Measurements from ENCODE around the gene GJA3. TPM values are rescaled to one million over a fixed set of nuclear protein-coding genes. Genes with fewer than 3 reads are reported as not detected.

The GJA3 gene
- total RNA-seq, 4 donors from 2014 or later: not detected

DNA sequence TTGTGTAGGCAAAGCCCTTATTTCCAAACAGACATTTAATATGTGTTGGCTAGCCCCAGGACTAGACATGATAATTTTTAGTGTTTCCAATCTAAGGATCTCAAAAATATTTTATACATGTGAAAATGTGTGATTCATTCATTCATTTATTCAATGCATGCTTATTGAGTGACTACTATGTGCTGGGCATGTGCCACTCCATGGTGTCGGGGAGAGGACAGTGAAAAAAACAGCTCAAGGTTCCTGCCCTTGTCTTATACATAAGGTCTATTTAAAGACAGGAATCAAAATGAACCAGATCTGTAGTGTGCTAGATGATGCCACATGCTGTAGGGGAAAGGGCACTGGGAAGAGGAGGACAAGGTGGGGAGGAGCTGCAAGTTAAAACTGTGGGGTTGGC is 36.5 kb downstream of the GJA3 start:
- no peaks in the 10 kb centered on the region for H3K9me3 ChIP-seq
- DNase-seq (no peak), ATAC-seq (no peak)
- H3K27ac ChIP-seq: no peak overlapping the region
- intact Hi-C loops (cut with DNase I; ENCODE audit: low total_unique reads): no loop called here
- in situ Hi-C loops (cut with MboI; ENCODE audit: low sequenced_read_pairs in 4 of 4): no loop called here
- TF ChIP-seq, protein P1, sequence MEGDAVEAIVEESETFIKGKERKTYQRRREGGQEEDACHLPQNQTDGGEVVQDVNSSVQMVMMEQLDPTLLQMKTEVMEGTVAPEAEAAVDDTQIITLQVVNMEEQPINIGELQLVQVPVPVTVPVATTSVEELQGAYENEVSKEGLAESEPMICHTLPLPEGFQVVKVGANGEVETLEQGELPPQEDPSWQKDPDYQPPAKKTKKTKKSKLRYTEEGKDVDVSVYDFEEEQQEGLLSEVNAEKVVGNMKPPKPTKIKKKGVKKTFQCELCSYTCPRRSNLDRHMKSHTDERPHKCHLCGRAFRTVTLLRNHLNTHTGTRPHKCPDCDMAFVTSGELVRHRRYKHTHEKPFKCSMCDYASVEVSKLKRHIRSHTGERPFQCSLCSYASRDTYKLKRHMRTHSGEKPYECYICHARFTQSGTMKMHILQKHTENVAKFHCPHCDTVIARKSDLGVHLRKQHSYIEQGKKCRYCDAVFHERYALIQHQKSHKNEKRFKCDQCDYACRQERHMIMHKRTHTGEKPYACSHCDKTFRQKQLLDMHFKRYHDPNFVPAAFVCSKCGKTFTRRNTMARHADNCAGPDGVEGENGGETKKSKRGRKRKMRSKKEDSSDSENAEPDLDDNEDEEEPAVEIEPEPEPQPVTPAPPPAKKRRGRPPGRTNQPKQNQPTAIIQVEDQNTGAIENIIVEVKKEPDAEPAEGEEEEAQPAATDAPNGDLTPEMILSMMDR (IDR thresholded peaks at IDR 0.05 in 4 of 5, conservative IDR thresholded peaks at IDR 0.05 in 1 of 5): no peak
- no peak for TF ChIP-seq POLR2A (IDR thresholded peaks at IDR 0.05)
- peaks cover 15 to 16% of the 10 kb centered on the region in 2 donors for H3K4me1 ChIP-seq
- H3K36me3 ChIP-seq: no peaks in the 10 kb centered on the region
- H3K27me3 ChIP-seq: no peaks in the 10 kb centered on the region
- no peak overlapping the region for H3K4me3 ChIP-seq

DNA sequence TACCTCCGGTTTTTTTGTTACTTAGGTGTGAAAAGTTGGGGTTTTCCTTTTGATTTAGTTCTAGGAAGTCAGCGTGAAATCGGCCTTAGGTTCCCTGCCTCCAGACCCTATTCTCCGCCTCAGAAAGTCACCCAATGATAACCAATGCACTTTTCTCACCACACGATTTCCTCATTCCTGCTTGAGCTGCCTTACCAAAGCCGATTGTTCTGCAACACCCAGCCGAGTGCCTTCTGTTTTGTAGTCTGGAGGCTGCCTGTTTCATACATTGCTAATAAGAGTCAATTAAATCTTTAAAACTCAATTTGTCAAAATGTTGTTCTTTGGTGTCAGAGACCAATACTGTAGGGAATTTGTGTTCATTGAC is 39.7 kb downstream of the GJA3 start:
- Histone ChIP-seq H3K27me3 (no peaks in the 10 kb centered on the region), H3K36me3 (no peaks in the 10 kb centered on the region), H3K27ac (peak overlapping the region in 1 of 4 donors; percentile 86), H3K9me3 (no peaks in the 10 kb centered on the region), H3K4me1 (peaks cover under 1 to 6% of the 10 kb centered on the region in 2 donors), H3K4me3 (peak overlapping the region in 2 of 4 donors; percentile 29 to 49)
- in situ Hi-C loops (cut with MboI; ENCODE audit: low sequenced_read_pairs in 4 of 4): no loop called here
- intact Hi-C loops (cut with DNase I; ENCODE audit: low total_unique reads): no loop called here
- no peak for DNase-seq
- ATAC-seq: no peak
- TF ChIP-seq POLR2A (IDR thresholded peaks at IDR 0.05): no peak
- TF ChIP-seq, protein P1 (IDR thresholded peaks at IDR 0.05 in 4 of 5, conservative IDR thresholded peaks at IDR 0.05 in 1 of 5): no peak

DNA sequence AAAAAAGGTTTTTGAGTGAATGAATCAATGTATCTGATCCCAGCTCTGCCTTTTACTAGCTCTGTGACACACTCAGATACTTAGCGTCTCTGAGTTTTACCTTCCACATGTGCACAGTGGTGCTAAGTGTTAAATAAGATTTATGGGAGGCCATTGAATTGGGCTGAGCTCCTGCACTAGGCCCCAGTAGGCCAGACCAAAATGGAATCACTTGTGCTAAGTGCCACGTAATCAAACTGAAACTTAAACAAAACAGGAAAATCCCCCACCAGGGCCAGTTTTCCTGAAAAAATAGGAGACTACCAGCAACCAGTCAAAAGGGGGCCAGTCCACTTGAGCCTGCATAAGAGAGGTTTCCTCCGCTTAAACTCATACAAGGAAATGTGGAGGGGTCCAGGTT is 40.9 kb downstream of the GJA3 start:
- Histone ChIP-seq H3K4me3 (peak overlapping the region in 2 of 4 donors; percentile 29 to 49), H3K27ac (peak overlapping the region in 2 of 4 donors; percentile 86 to 88), H3K27me3 (no peaks in the 10 kb centered on the region), H3K4me1 (no peaks in the 10 kb centered on the region), H3K36me3 (no peaks in the 10 kb centered on the region), H3K9me3 (no peaks in the 10 kb centered on the region)
- in situ Hi-C loops (cut with MboI; ENCODE audit: low sequenced_read_pairs in 4 of 4) (no loop called here), intact Hi-C loops (cut with DNase I; ENCODE audit: low total_unique reads) (no loop called here)
- TF ChIP-seq, protein P1 (IDR thresholded peaks at IDR 0.05 in 4 of 5, conservative IDR thresholded peaks at IDR 0.05 in 1 of 5): no peak
- DNase-seq: no peak
- no peak for ATAC-seq

DNA sequence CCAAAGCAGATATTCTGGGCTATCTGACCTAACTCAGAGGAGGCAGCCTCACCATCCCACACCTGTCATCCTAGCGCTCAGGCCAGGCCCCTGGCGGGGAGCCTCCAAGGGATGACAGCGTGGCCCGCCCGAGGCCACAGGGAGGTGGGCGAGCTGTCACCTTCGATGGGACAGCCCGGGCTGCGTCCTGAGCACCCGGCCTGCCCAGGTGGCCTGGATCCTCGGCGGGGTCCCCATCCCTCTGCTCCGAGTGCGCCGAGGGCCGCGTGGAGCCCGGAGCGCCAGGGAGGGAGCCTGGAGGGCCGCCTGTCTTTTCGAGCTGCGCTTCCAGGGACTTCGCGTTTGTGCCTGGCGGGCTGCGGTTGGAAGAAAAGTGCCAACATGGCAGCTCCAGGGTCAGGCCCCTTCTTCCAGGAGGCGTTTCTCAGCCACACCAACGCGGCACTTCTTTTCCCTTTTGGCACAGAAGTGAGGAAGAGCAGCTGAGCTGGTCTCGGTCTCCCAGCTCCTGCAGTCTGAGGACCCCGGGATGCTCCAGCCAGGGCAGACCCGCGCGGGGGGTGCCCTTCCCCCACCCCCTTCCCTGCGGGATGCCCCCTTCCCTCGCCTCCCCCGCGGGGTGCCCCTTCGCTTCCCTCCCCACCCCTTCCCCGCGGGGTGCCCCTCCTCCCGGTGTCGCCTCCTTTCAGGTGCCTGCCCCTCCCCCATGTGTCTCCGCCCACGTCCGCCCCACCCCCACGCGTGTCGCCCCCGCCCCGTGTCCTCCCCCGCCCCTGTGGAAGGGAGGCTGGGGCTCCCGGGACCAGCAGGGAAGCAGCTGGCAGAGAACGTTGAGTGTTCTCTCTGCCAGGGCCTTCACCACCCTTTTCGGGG is 42.3 kb downstream of the GJA3 start:
- Histone ChIP-seq H3K36me3 (no peaks in the 10 kb centered on the region), H3K4me1 (no peaks in the 10 kb centered on the region)
- TF ChIP-seq POLR2A (IDR thresholded peaks at IDR 0.05): no peak
- TF ChIP-seq, protein P1 (IDR thresholded peaks at IDR 0.05 in 4 of 5, conservative IDR thresholded peaks at IDR 0.05 in 1 of 5): no peak

More for the DNA sequence above, 42.3 kb downstream of the GJA3 start:
- peak overlapping the region; percentile 20 to 88 (median 80) for H3K27ac ChIP-seq
- peak overlapping the region; percentile 55 to 81 (median 74) for H3K4me3 ChIP-seq
- peak in 1 of 2 donors; percentile 37 for DNase-seq
- H3K27me3 ChIP-seq: no peaks in the 10 kb centered on the region
- intact Hi-C loops (cut with DNase I; ENCODE audit: low total_unique reads): no loop called here
- H3K9me3 ChIP-seq: no peaks in the 10 kb centered on the region
- ATAC-seq: peak; percentile 52 to 56
- in situ Hi-C loops (cut with MboI; ENCODE audit: low sequenced_read_pairs in 4 of 4): no loop called here
